ENCODE data around the gene STT3A.

Gene STT3A

GRCh38 chr11:125670172-125670571 lies 77.5 kb downstream of the STT3A start:
- no peak for DNase-seq

GRCh38 chr11:125671561-125671960 lies 78.9 kb downstream of the STT3A start:
- DNase-seq, result no peak

All from stimulated activated CD4-positive, alpha-beta T cell treated with anti-CD3 and anti-CD28 coated beads, Interleukin-2, amount 100 ng/mL, for 24 hours (primary cell).